ENCODE results near the gene DENND1B.

DENND1B gene

GRCh38 chr1:197779921-197780320 is 4.6 kb upstream of the DENND1B start:
- POLR2A ChIA-PET (ENCODE audit: low non-redundant PET), result no interaction called here
- CTCF ChIA-PET, result interaction anchor here (0.6 to 1.4 kb wide), 3 partner anchors 89 to 165 kb away, joined by 3 to 9 read pairs (median 4); no protein-coding TSS in a partner anchor
- no peak for DNase-seq (ENCODE audit: low spot score)
- TF ChIP-seq CTCF (conservative IDR thresholded peaks at IDR 0.05; ENCODE audit: low read depth), result no peak
- H3K27ac ChIP-seq, result no peak overlapping the region

DNA sequence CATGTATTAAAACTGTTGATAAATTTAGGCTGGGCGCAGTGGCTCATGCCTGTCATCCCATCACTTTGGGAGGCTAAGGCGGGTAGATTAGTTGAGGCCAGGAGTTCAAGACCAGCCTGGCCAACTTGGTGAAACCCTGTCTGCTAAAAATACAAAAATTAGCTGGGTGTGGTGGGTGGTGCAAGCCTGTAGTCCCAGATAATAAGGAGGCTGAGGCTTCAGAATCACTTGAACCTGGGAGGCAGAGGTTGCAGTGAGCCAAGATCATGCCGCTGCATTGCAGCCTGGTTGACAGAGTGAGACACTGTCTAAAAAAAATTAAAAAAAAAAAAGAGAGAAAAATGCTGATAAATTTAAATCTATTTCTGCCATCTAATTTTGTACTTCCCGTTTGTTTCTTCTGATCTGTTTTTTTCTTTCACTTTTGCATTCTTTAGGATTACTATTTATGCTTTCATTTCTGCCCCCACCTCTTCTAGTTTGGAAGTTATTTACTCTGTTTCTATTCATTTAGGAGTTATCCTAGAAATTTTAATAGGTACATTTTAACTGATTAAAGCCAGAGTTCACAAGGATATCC is 3.2 kb upstream of the DENND1B start:
- ChIA-PET POLR2A (ENCODE audit: low non-redundant PET) (no interaction called here), CTCF (interaction anchor here (0.5 kb wide), 1 partner anchor 30 kb away, joined by 3 read pairs; no protein-coding TSS in a partner anchor)
- no peak for DNase-seq (ENCODE audit: low spot score)
- H3K27ac ChIP-seq, result no peak overlapping the region
- no peak for TF ChIP-seq CTCF (conservative IDR thresholded peaks at IDR 0.05; ENCODE audit: low read depth)

GRCh38 chr1:197776351-197777105 is 1.2 kb upstream of the DENND1B start:
- ChIA-PET CTCF (interaction anchor here (0.5 to 2.0 kb wide), 6 partner anchors 10 to 92 kb away, joined by 3 to 12 read pairs (median 5); no protein-coding TSS in a partner anchor), POLR2A (ENCODE audit: low non-redundant PET) (interaction anchor here (0.6 to 1.5 kb wide), 2 partner anchors 78 to 126 kb away, joined by 3 to 4 read pairs; partner anchors contain the start of gene C1orf53)
- no peak for TF ChIP-seq CTCF (conservative IDR thresholded peaks at IDR 0.05; ENCODE audit: low read depth)
- DNase-seq (ENCODE audit: low spot score), result peak; percentile 67
- peak overlapping the region; percentile 96; the same call in 1 of the 2 replicates for H3K27ac ChIP-seq

- CTCF ChIA-PET, result interaction anchor here (0.6 to 2.0 kb wide), 6 partner anchors 82 to 1825 kb away, joined by 3 to 12 read pairs (median 3); no protein-coding TSS in a partner anchor
- peak; percentile 51 for DNase-seq (ENCODE audit: low spot score)
- POLR2A ChIA-PET (ENCODE audit: low non-redundant PET), result no interaction called here
Observed at GRCh38 chr1:197774466-197775281, 606 bp downstream of the DENND1B start.

DNA sequence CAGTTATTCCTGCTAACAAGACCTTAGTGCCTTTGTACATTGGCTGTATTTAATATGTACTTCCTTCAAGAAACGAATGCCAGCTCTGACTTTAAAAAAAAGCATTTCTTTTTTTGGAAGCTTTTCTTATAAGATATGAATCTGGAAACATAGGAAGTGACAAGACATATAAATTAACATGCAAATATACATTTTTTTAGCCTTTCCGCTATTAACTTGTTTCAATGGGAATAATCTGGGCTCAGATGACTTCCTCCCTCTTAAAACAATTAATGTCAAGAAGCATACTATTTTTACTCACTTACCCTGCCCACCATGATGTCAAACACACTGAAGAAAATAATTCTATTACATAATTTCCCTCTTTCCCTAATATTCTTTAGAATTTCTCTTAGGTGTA is 1.4 kb downstream of the DENND1B start:
- no peak overlapping the region for H3K27ac ChIP-seq
- ChIA-PET POLR2A (ENCODE audit: low non-redundant PET) (no interaction called here), CTCF (interaction anchor here (1.1 kb wide), 1 partner anchor 158 kb away, joined by 3 read pairs; no protein-coding TSS in a partner anchor)
- no peak for DNase-seq (ENCODE audit: low spot score)
- no peak for TF ChIP-seq CTCF (conservative IDR thresholded peaks at IDR 0.05; ENCODE audit: low read depth)

More at GRCh38 chr1:197774466-197775281, 606 bp downstream of the DENND1B start:
- no peak for TF ChIP-seq CTCF (conservative IDR thresholded peaks at IDR 0.05; ENCODE audit: low read depth)
- H3K27ac ChIP-seq, result peak overlapping the region; percentile 96

Measured in RWPE1 (cell line).